Loucy (cell line): Measurements from ENCODE around the gene SLC39A11.

Experiments
- CTCF ChIP-seq: fragments of 200-600 bp; sonication (generic); conservative IDR thresholded peaks from 2 replicates; pipeline ENCODE4 v1.5.1; 2014; ENCODE audit warnings: mild to moderate bottlenecking, antibody characterized with exemption, low read length
- EZH2phosphoT487 ChIP-seq: fragments of 200-600 bp; IDR thresholded peaks from 2 replicates; pipeline ENCODE4 v1.6.1; 2018; ENCODE audit warnings: antibody characterized with exemption, mild to moderate bottlenecking, moderate library complexity, borderline replicate concordance

GRCh38 chr17:72707881-72708280 lies 384.6 kb downstream of the SLC39A11 start:
- no peak for TF ChIP-seq CTCF
- TF ChIP-seq EZH2phosphoT487: no peak
